ENCODE results near the gene CASQ2.

CASQ2 gene

GRCh38 chr1:115718011-115718754 lies 50.3 kb downstream of the CASQ2 start:
- no peak overlapping the region for H3K27ac ChIP-seq
- TF ChIP-seq CTCF (IDR thresholded peaks at IDR 0.05) (no peak), ZFX (IDR thresholded peaks at IDR 0.05; ENCODE audit: borderline replicate concordance) (no peak)

GRCh38 chr1:115717541-115717940 lies 51.0 kb downstream of the CASQ2 start:
- TF ChIP-seq ZFX (IDR thresholded peaks at IDR 0.05; ENCODE audit: borderline replicate concordance) (no peak), CTCF (IDR thresholded peaks at IDR 0.05) (peak; percentile 32)

GRCh38 chr1:115714572-115715141 lies 53.9 kb downstream of the CASQ2 start:
- TF ChIP-seq ZFX (IDR thresholded peaks at IDR 0.05; ENCODE audit: borderline replicate concordance) (no peak), CTCF (IDR thresholded peaks at IDR 0.05) (no peak)
- no peak overlapping the region for H3K27ac ChIP-seq

More at GRCh38 chr1:115717541-115717940, 51.0 kb downstream of the CASQ2 start:
- H3K27ac ChIP-seq, result no peak overlapping the region

GRCh38 chr1:115713906-115714305 lies 54.6 kb downstream of the CASQ2 start:
- H3K27ac ChIP-seq, result no peak overlapping the region
- no peak for TF ChIP-seq CTCF (IDR thresholded peaks at IDR 0.05)
- no peak for TF ChIP-seq ZFX (IDR thresholded peaks at IDR 0.05; ENCODE audit: borderline replicate concordance)

- no peak overlapping the region for H3K27ac ChIP-seq
- TF ChIP-seq CTCF (IDR thresholded peaks at IDR 0.05), result no peak
Observed at GRCh38 chr1:115712911-115713609, 55.5 kb downstream of the CASQ2 start.

- no peak overlapping the region for H3K27ac ChIP-seq
- TF ChIP-seq ZFX (IDR thresholded peaks at IDR 0.05; ENCODE audit: borderline replicate concordance), result no peak
- TF ChIP-seq CTCF (IDR thresholded peaks at IDR 0.05), result no peak
Observed at GRCh38 chr1:115710859-115711624, 57.5 kb downstream of the CASQ2 start.
